Measurements from ENCODE around the gene CMSS1. TPM values are rescaled to one million over a fixed set of nuclear protein-coding genes. Genes with fewer than 3 reads are reported as not detected.

The CMSS1 gene
- total RNA-seq, 1 experiment from 2014 or later, result 86.3 TPM

DNA sequence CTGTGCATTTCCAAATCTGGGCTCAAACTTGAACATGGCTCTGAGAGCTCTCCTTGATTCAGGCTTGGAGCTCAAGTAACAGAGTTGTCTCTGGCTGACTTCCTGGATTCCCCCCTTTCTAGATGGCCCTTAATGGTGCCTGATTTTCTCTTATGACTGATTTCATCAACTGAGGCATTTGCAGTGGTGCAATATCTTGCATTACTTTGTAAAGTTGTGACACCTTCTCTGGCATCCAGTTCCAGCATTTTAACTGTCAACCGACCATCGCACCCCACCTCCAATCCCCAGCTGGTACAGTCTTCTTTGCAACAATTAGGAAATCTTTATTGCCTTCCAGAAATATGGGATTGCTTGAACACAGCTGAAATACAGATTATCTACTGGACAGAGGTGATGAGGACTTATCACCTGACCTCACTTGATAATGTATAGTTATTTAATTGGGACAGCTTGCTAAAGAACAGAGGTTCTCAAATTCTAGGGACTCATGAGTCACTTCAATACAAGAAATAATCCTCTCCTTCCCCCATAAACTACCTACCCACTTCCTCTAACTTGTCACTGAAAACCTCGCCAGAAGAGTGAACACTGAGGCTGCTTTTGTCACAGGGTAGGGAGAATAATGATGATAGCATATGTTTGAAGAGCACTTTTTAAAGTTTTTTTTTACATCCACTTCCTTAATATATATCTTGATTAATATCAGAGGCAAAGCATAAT lies 254.8 kb downstream of the CMSS1 start:
- no peak overlapping the region for H3K27ac ChIP-seq (ENCODE audit: low read length)
- H3K9me3 ChIP-seq (ENCODE audit: control insufficient read depth, insufficient read depth, low read depth, low read length), result no peaks in the 10 kb centered on the region
- no peak for ATAC-seq
- H3K4me3 ChIP-seq (ENCODE audit: low read depth in 2 of 2, low read length in 2 of 2), result no peak overlapping the region
- no peaks in the 10 kb centered on the region; the same call in 1 of the 2 replicates for H3K4me1 ChIP-seq (ENCODE audit: control insufficient read depth, insufficient read depth, low read length)
- no TSS peak for BruUV-seq (replicated peaks)
- intact Hi-C loops (cut with micrococcal nuclease; ENCODE audit: unreplicated experiment), result no loop called here
- ChIA-PET POLR2A (no interaction called here), CTCF (no interaction called here)
- H3K36me3 ChIP-seq (ENCODE audit: control insufficient read depth, insufficient read depth, low read length), result no peaks in the 10 kb centered on the region
- H3K27me3 ChIP-seq (ENCODE audit: control insufficient read depth, insufficient read depth, low read length), result no peaks in the 10 kb centered on the region
- TF ChIP-seq, protein P1, sequence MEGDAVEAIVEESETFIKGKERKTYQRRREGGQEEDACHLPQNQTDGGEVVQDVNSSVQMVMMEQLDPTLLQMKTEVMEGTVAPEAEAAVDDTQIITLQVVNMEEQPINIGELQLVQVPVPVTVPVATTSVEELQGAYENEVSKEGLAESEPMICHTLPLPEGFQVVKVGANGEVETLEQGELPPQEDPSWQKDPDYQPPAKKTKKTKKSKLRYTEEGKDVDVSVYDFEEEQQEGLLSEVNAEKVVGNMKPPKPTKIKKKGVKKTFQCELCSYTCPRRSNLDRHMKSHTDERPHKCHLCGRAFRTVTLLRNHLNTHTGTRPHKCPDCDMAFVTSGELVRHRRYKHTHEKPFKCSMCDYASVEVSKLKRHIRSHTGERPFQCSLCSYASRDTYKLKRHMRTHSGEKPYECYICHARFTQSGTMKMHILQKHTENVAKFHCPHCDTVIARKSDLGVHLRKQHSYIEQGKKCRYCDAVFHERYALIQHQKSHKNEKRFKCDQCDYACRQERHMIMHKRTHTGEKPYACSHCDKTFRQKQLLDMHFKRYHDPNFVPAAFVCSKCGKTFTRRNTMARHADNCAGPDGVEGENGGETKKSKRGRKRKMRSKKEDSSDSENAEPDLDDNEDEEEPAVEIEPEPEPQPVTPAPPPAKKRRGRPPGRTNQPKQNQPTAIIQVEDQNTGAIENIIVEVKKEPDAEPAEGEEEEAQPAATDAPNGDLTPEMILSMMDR (IDR thresholded peaks at IDR 0.05), result no peak
- no peak for TF ChIP-seq TCF7L2 (IDR thresholded peaks at IDR 0.05; ENCODE audit: low read depth, low read length)
- TF ChIP-seq, protein P2, sequence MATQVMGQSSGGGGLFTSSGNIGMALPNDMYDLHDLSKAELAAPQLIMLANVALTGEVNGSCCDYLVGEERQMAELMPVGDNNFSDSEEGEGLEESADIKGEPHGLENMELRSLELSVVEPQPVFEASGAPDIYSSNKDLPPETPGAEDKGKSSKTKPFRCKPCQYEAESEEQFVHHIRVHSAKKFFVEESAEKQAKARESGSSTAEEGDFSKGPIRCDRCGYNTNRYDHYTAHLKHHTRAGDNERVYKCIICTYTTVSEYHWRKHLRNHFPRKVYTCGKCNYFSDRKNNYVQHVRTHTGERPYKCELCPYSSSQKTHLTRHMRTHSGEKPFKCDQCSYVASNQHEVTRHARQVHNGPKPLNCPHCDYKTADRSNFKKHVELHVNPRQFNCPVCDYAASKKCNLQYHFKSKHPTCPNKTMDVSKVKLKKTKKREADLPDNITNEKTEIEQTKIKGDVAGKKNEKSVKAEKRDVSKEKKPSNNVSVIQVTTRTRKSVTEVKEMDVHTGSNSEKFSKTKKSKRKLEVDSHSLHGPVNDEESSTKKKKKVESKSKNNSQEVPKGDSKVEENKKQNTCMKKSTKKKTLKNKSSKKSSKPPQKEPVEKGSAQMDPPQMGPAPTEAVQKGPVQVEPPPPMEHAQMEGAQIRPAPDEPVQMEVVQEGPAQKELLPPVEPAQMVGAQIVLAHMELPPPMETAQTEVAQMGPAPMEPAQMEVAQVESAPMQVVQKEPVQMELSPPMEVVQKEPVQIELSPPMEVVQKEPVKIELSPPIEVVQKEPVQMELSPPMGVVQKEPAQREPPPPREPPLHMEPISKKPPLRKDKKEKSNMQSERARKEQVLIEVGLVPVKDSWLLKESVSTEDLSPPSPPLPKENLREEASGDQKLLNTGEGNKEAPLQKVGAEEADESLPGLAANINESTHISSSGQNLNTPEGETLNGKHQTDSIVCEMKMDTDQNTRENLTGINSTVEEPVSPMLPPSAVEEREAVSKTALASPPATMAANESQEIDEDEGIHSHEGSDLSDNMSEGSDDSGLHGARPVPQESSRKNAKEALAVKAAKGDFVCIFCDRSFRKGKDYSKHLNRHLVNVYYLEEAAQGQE (IDR thresholded peaks at IDR 0.05; ENCODE audit: insufficient read depth in 1 of 2, low read depth in 2 of 2, low read length in 1 of 2), result no peak
- no peak for TF ChIP-seq POLR2AphosphoS5 (IDR thresholded peaks at IDR 0.05; ENCODE audit: low read depth, low read length)
- TF ChIP-seq SIN3A (IDR thresholded peaks at IDR 0.05; ENCODE audit: borderline replicate concordance, insufficient read depth, low read depth, low read length), result no peak
- DNase-seq (ENCODE audit: low read depth, low spot score), result no peak
- in situ Hi-C loops (cut with HindIII; ENCODE audit: low pct_unique_long_range_greater_than_20kb, low sequenced_read_pairs), result no loop called here

DNA sequence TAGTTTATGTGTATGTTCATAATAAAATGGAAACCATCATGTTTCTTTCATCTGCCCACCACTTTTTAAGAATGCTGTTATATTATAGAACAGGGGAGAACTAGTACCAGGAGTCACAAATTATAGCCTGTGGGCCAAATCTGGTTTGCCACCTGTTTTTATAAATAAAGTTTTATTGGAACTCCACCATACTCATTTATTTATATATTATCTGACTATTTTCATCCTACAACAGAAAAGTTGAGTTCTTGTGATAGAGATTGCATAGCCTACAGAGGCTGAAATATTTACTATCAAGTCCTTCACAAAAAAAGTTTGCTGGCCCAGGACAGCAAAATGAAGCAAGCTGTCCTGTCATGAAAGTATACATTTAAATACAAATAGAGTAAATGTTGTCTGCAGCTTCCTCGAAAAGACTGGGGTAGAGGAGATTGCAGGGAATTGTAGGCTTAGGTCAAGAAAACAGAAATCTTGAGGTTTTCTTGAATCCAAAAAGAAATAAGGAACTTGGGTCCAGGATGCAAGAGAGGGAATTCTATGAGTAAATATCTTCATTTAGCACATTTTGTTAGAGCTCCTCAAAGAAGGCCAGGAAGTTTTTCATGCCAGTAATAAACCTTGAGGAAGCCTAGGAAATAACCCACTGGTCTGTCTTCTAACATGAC lies 255.5 kb downstream of the CMSS1 start:
- no peak for ATAC-seq
- no peaks in the 10 kb centered on the region for H3K27me3 ChIP-seq (ENCODE audit: control insufficient read depth, insufficient read depth, low read length)
- ChIA-PET CTCF (no interaction called here), POLR2A (no interaction called here)
- H3K36me3 ChIP-seq (ENCODE audit: control insufficient read depth, insufficient read depth, low read length), result no peaks in the 10 kb centered on the region
- no peak overlapping the region for H3K27ac ChIP-seq (ENCODE audit: low read length)
- no TSS peak for BruUV-seq (replicated peaks)
- no peak overlapping the region for H3K4me3 ChIP-seq (ENCODE audit: low read depth in 2 of 2, low read length in 2 of 2)
- intact Hi-C loops (cut with micrococcal nuclease; ENCODE audit: unreplicated experiment) (no loop called here), in situ Hi-C loops (cut with HindIII; ENCODE audit: low pct_unique_long_range_greater_than_20kb, low sequenced_read_pairs) (no loop called here)
- no peak for DNase-seq (ENCODE audit: low read depth, low spot score)
- H3K9me3 ChIP-seq (ENCODE audit: control insufficient read depth, insufficient read depth, low read depth, low read length), result no peaks in the 10 kb centered on the region
- TF ChIP-seq, protein P1 (IDR thresholded peaks at IDR 0.05), result no peak
- TF ChIP-seq SIN3A (IDR thresholded peaks at IDR 0.05; ENCODE audit: borderline replicate concordance, insufficient read depth, low read depth, low read length) (no peak), TCF7L2 (IDR thresholded peaks at IDR 0.05; ENCODE audit: low read depth, low read length) (no peak), POLR2AphosphoS5 (IDR thresholded peaks at IDR 0.05; ENCODE audit: low read depth, low read length) (no peak)
- TF ChIP-seq, protein P2 (IDR thresholded peaks at IDR 0.05; ENCODE audit: insufficient read depth in 1 of 2, low read depth in 2 of 2, low read length in 1 of 2), result no peak
- no peaks in the 10 kb centered on the region; the same call in 1 of the 2 replicates for H3K4me1 ChIP-seq (ENCODE audit: control insufficient read depth, insufficient read depth, low read length)
